ENCODE measurements around the gene CRYGN. TPM values are rescaled to one million over a fixed set of nuclear protein-coding genes. Genes with fewer than 3 reads are reported as not detected.

CRYGN gene
- total and polyA plus RNA-seq, 9 of the 15 experiments (the other 6 are each of a cell fraction or from before 2014, with no cell fraction given), result not detected

GRCh38 chr7:151461942-151462230, 21.9 kb upstream of the CRYGN start:
- Histone ChIP-seq H3K4me3 (no peak overlapping the region), H3K9me1 (ENCODE audit: control insufficient read depth, insufficient read depth, low read length) (no peaks in the 10 kb centered on the region), H3K27ac (ENCODE audit: extremely low read depth, low read depth, low read length) (no peak overlapping the region), H3K79me2 (ENCODE audit: control insufficient read depth, insufficient read depth, low read length) (no peaks in the 10 kb centered on the region), H3K4me1 (replicated peaks in 1 of 2; ENCODE audit: control insufficient read depth in 2 of 2, insufficient read depth in 2 of 2, low read length in 2 of 2) (no peaks in the 10 kb centered on the region), H4K20me1 (replicated peaks; ENCODE audit: control insufficient read depth, insufficient read depth, low read length) (no peaks in the 10 kb centered on the region), H3K9me3 (replicated peaks; ENCODE audit: control insufficient read depth, insufficient read depth, low read depth, low read length) (peaks cover 8% of the 10 kb centered on the region), H3K27me3 (ENCODE audit: control insufficient read depth in 2 of 2, insufficient read depth in 2 of 2, low read length in 2 of 2) (peaks cover 26 to 35% of the 10 kb centered on the region in 2 experiments; a peak in 4 of 5 replicates), H2AFZ (ENCODE audit: low read depth, low read length) (no peak overlapping the region), H3K36me3 (ENCODE audit: control insufficient read depth, insufficient read depth, low read length) (peaks cover 15% of the 10 kb centered on the region), H3K4me2 (ENCODE audit: insufficient read depth, low read length) (no peak overlapping the region), H3K9ac (ENCODE audit: insufficient read depth in 1 of 2, low read depth in 2 of 2, low read length in 2 of 2) (no peak overlapping the region)
- BruUV-seq (replicated peaks), result no TSS peak
- CTCF ChIA-PET (ENCODE audit: low intra/inter-chr PET ratio), result no interaction called here
- ATAC-seq (no peak), FAIRE-seq (no peak), DNase-seq (ENCODE audit: extremely low read depth in 1 of 4, low spot score in 3 of 4) (no peak)
- WGBS (ENCODE audit: insufficient coverage, low coverage, missing lambda C conversion rate), result 61% methylated on average over 4 of the region's 4 CpGs
- TF ChIP-seq PHF20 (IDR thresholded peaks at IDR 0.05; ENCODE audit: partially characterized antibody) (no peak), FOXK1 (CRISPR knock-in tag; IDR thresholded peaks at IDR 0.05; ENCODE audit: borderline replicate concordance) (no peak), CBFA2T3 (IDR thresholded peaks at IDR 0.05) (no peak), PBX2 (CRISPR knock-in tag; IDR thresholded peaks at IDR 0.05; ENCODE audit: low read depth) (no peak), PBX2 (tag; conservative IDR thresholded peaks at IDR 0.05; ENCODE audit: low read depth) (no peak), ESRRB (CRISPR knock-in tag; IDR thresholded peaks at IDR 0.05; ENCODE audit: borderline replicate concordance) (no peak), MCM5 (IDR thresholded peaks at IDR 0.05; ENCODE audit: low read depth) (no peak), RNF2 (IDR thresholded peaks at IDR 0.05) (no peak), PML (IDR thresholded peaks at IDR 0.05; ENCODE audit: low read length) (no peak)
- TF ChIP-seq, protein P1, sequence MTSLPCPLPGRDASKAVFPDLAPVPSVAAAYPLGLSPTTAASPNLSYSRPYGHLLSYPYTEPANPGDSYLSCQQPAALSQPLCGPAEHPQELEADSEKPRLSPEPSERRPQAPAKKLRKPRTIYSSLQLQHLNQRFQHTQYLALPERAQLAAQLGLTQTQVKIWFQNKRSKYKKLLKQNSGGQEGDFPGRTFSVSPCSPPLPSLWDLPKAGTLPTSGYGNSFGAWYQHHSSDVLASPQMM (CRISPR knock-in tag; IDR thresholded peaks at IDR 0.05), result no peak
- TF ChIP-seq, protein P2, sequence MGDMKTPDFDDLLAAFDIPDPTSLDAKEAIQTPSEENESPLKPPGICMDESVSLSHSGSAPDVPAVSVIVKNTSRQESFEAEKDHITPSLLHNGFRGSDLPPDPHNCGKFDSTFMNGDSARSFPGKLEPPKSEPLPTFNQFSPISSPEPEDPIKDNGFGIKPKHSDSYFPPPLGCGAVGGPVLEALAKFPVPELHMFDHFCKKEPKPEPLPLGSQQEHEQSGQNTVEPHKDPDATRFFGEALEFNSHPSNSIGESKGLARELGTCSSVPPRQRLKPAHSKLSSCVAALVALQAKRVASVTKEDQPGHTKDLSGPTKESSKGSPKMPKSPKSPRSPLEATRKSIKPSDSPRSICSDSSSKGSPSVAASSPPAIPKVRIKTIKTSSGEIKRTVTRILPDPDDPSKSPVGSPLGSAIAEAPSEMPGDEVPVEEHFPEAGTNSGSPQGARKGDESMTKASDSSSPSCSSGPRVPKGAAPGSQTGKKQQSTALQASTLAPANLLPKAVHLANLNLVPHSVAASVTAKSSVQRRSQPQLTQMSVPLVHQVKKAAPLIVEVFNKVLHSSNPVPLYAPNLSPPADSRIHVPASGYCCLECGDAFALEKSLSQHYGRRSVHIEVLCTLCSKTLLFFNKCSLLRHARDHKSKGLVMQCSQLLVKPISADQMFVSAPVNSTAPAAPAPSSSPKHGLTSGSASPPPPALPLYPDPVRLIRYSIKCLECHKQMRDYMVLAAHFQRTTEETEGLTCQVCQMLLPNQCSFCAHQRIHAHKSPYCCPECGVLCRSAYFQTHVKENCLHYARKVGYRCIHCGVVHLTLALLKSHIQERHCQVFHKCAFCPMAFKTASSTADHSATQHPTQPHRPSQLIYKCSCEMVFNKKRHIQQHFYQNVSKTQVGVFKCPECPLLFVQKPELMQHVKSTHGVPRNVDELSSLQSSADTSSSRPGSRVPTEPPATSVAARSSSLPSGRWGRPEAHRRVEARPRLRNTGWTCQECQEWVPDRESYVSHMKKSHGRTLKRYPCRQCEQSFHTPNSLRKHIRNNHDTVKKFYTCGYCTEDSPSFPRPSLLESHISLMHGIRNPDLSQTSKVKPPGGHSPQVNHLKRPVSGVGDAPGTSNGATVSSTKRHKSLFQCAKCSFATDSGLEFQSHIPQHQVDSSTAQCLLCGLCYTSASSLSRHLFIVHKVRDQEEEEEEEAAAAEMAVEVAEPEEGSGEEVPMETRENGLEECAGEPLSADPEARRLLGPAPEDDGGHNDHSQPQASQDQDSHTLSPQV (IDR thresholded peaks at IDR 0.05), result no peak
- POLR2A ChIA-PET, result interaction anchor here (0.7 to 0.9 kb wide), 3 partner anchors 9 to 73 kb away, joined by 3 to 4 read pairs (median 4); no protein-coding TSS in a partner anchor
- in situ Hi-C loops (cut with MboI), result no loop called here
- intact Hi-C loops (cut with micrococcal nuclease), result no loop called here
